Measurements from ENCODE around the gene UBAC2. TPM values are rescaled to one million over a fixed set of nuclear protein-coding genes. Genes with fewer than 3 reads are reported as not detected.

Gene UBAC2
- total and polyA plus RNA-seq, 4 experiments from 2014 or later, result 88.4 to 161 (median 101) TPM

- no peak overlapping the region for H3K27ac ChIP-seq (ENCODE audit: low read depth, low read length)
- ChIA-PET CTCF (ENCODE audit: partially characterized antibody) (interaction anchor here (0.8 to 23.6 kb wide), 3 partner anchors 16 to 74 kb away, joined by 3 to 567 read pairs (median 3); no protein-coding TSS in a partner anchor), POLR2A (ENCODE audit: partially characterized antibody) (interaction anchor here (0.9 to 1.1 kb wide), 2 partner anchors 35 to 76 kb away, joined by 3 read pairs; no protein-coding TSS in a partner anchor)
- H3K4me1 ChIP-seq (ENCODE audit: insufficient read depth, low read length), result peaks cover 36% of the 10 kb centered on the region
- Mint-ChIP-seq H3K27me3 (no peaks in the 10 kb centered on the region), H3K9me3 (no peaks in the 10 kb centered on the region), H3K4me1 (peaks cover 19 to 38% (median 28%) of the 10 kb centered on the region in 4 donors), H3K36me3 (no peaks in the 10 kb centered on the region), H3K4me3 (no peak overlapping the region), H3K27ac (no peak overlapping the region)
- H3K9me3 ChIP-seq (ENCODE audit: control insufficient read depth in 1 of 2, low read length in 2 of 2), result no peaks in the 10 kb centered on the region
- no peaks in the 10 kb centered on the region for H3K36me3 ChIP-seq (ENCODE audit: insufficient read depth, low read length)
- H3K4me3 ChIP-seq (ENCODE audit: low read length in 2 of 2), result no peak overlapping the region
- no peak for DNase-seq
- intact Hi-C loops (cut with micrococcal nuclease), result no loop called here
- no peaks in the 10 kb centered on the region for H3K27me3 ChIP-seq (ENCODE audit: insufficient read depth, low read length)
These were observed 7.5 kb upstream of the UBAC2 start for GRCh38 chr13:99193152-99193551.

- H3K9me3 Mint-ChIP-seq, result no peaks in the 10 kb centered on the region
- intact Hi-C loops (cut with micrococcal nuclease), result loop anchor here (1.0 to 2.0 kb wide), 2 partner anchors 70 to 240 kb away; no protein-coding TSS in a partner anchor
- Histone ChIP-seq H3K27me3 (ENCODE audit: insufficient read depth, low read length) (no peaks in the 10 kb centered on the region), H3K4me3 (ENCODE audit: low read length in 2 of 2) (no peak overlapping the region), H3K9me3 (ENCODE audit: control insufficient read depth in 1 of 2, low read length in 2 of 2) (no peaks in the 10 kb centered on the region), H3K36me3 (ENCODE audit: insufficient read depth, low read length) (no peaks in the 10 kb centered on the region), H3K4me1 (ENCODE audit: insufficient read depth, low read length) (peaks cover 35% of the 10 kb centered on the region), H3K27ac (ENCODE audit: low read depth, low read length) (no peak overlapping the region)
- ChIA-PET POLR2A (ENCODE audit: partially characterized antibody) (interaction anchor here (0.6 to 13.2 kb wide), 4 partner anchors 20 to 69 kb away, joined by 3 to 251 read pairs (median 8); partner anchors contain the start of gene GPR18), CTCF (ENCODE audit: partially characterized antibody) (interaction anchor here (0.8 to 14.9 kb wide), 8 partner anchors 10 to 111 kb away, joined by 3 to 325 read pairs (median 5); partner anchors contain the start of genes GPR18 and GPR183)
- H3K36me3 Mint-ChIP-seq, result peaks cover 4 to 8% of the 10 kb centered on the region in 2 donors
- H3K4me1 Mint-ChIP-seq, result peaks cover 20 to 40% (median 32%) of the 10 kb centered on the region in 4 donors
- peak overlapping the region in 1 of 8 donors; percentile 68 for H3K4me3 Mint-ChIP-seq
- H3K27me3 Mint-ChIP-seq, result no peaks in the 10 kb centered on the region
- H3K27ac Mint-ChIP-seq, result peak overlapping the region; percentile 26 to 85 (median 59)
- peak in 4 of 5 donors; percentile 48 to 56 (median 50) for DNase-seq
These were observed 4.1 kb upstream of the UBAC2 start for GRCh38 chr13:99196466-99197116.

GRCh38 chr13:99197117-99197651 lies 3.5 kb upstream of the UBAC2 start:
- peak overlapping the region in 2 of 8 donors; percentile 7 to 68 for H3K4me3 Mint-ChIP-seq
- Histone ChIP-seq H3K4me1 (ENCODE audit: insufficient read depth, low read length) (peaks cover 32% of the 10 kb centered on the region), H3K36me3 (ENCODE audit: insufficient read depth, low read length) (no peaks in the 10 kb centered on the region), H3K27me3 (ENCODE audit: insufficient read depth, low read length) (no peaks in the 10 kb centered on the region), H3K4me3 (ENCODE audit: low read length in 2 of 2) (no peak overlapping the region), H3K27ac (ENCODE audit: low read depth, low read length) (no peak overlapping the region), H3K9me3 (ENCODE audit: control insufficient read depth in 1 of 2, low read length in 2 of 2) (no peaks in the 10 kb centered on the region)
- peaks cover 18 to 40% (median 29%) of the 10 kb centered on the region in 4 donors for H3K4me1 Mint-ChIP-seq
- no peaks in the 10 kb centered on the region for H3K9me3 Mint-ChIP-seq
- ChIA-PET CTCF (ENCODE audit: partially characterized antibody) (interaction anchor here (0.8 to 14.9 kb wide), 10 partner anchors 10 to 110 kb away, joined by 3 to 325 read pairs (median 4); partner anchors contain the start of genes GPR18 and GPR183), POLR2A (ENCODE audit: partially characterized antibody) (interaction anchor here (0.6 to 13.2 kb wide), 5 partner anchors 20 to 68 kb away, joined by 3 to 251 read pairs (median 13); partner anchors contain the start of gene GPR18)
- peaks cover 4 to 9% of the 10 kb centered on the region in 2 donors for H3K36me3 Mint-ChIP-seq
- no peaks in the 10 kb centered on the region for H3K27me3 Mint-ChIP-seq
- peak overlapping the region; percentile 4 to 85 (median 72) for H3K27ac Mint-ChIP-seq
- intact Hi-C loops (cut with micrococcal nuclease), result loop anchor here (2.0 kb wide), 1 partner anchor 240 kb away; no protein-coding TSS in a partner anchor
- DNase-seq, result peak in 2 of 5 donors; percentile 30 to 49

- Mint-ChIP-seq H3K4me1 (peaks cover 39 to 61% (median 50%) of the 10 kb centered on the region in 4 donors), H3K36me3 (peaks cover 4 to 15% of the 10 kb centered on the region in 2 donors), H3K27me3 (no peaks in the 10 kb centered on the region), H3K27ac (peak overlapping the region; percentile 85 to 98 (median 97)), H3K9me3 (no peaks in the 10 kb centered on the region), H3K4me3 (peak overlapping the region; percentile 93 to 100 (median 99))
- Histone ChIP-seq H3K27ac (ENCODE audit: low read depth, low read length) (peak overlapping the region; percentile 97), H3K27me3 (ENCODE audit: insufficient read depth, low read length) (no peaks in the 10 kb centered on the region), H3K4me1 (ENCODE audit: insufficient read depth, low read length) (peaks cover 53% of the 10 kb centered on the region), H3K4me3 (ENCODE audit: low read length in 2 of 2) (peak overlapping the region; percentile 52 to 89), H3K36me3 (ENCODE audit: insufficient read depth, low read length) (no peaks in the 10 kb centered on the region), H3K9me3 (ENCODE audit: control insufficient read depth in 1 of 2, low read length in 2 of 2) (no peaks in the 10 kb centered on the region)
- POLR2A ChIA-PET (ENCODE audit: partially characterized antibody), result interaction anchor here (0.6 to 13.2 kb wide), 44 partner anchors 10 to 1765 kb away, joined by 3 to 251 read pairs (median 6); partner anchors contain the start of gene GPR18
- intact Hi-C loops (cut with micrococcal nuclease), result loop anchor here (1.0 to 5.0 kb wide), 8 partner anchors 16 to 407 kb away; partner anchors contain the start of genes CLYBL and GPR183
- DNase-seq, result peak in 1 of 5 donors; percentile 36
- CTCF ChIA-PET (ENCODE audit: partially characterized antibody), result interaction anchor here (0.7 to 14.9 kb wide), 12 partner anchors 15 to 187 kb away, joined by 3 to 325 read pairs (median 6); partner anchors contain the start of gene GPR18
These were observed 868 bp upstream of the UBAC2 start for GRCh38 chr13:99199541-99200431.

- peaks cover 74% of the 10 kb centered on the region for H3K4me1 ChIP-seq (ENCODE audit: insufficient read depth, low read length)
- no peaks in the 10 kb centered on the region for H3K27me3 ChIP-seq (ENCODE audit: insufficient read depth, low read length)
- no peak for DNase-seq
- H3K9me3 ChIP-seq (ENCODE audit: control insufficient read depth in 1 of 2, low read length in 2 of 2), result no peaks in the 10 kb centered on the region
- Mint-ChIP-seq H3K36me3 (peaks cover 13 to 45% of the 10 kb centered on the region in 2 donors), H3K4me1 (peaks cover 64 to 84% (median 74%) of the 10 kb centered on the region in 4 donors), H3K4me3 (peak overlapping the region; percentile 82 to 95 (median 87)), H3K27me3 (no peaks in the 10 kb centered on the region), H3K27ac (peak overlapping the region; percentile 89 to 99 (median 94)), H3K9me3 (no peaks in the 10 kb centered on the region)
- peak overlapping the region; percentile 46 for H3K27ac ChIP-seq (ENCODE audit: low read depth, low read length)
- intact Hi-C loops (cut with micrococcal nuclease), result loop anchor here (1.0 to 5.0 kb wide), 6 partner anchors 11 to 178 kb away; partner anchors contain the start of gene GPR183
- ChIA-PET POLR2A (ENCODE audit: partially characterized antibody) (interaction anchor here (0.8 to 13.2 kb wide), 19 partner anchors 13 to 216 kb away, joined by 3 to 251 read pairs (median 4); partner anchors contain the start of genes GPR18 and GPR183), CTCF (ENCODE audit: partially characterized antibody) (interaction anchor here (0.7 to 14.9 kb wide), 9 partner anchors 11 to 135 kb away, joined by 3 to 325 read pairs (median 20); partner anchors contain the start of gene GPR18)
- H3K36me3 ChIP-seq (ENCODE audit: insufficient read depth, low read length), result peaks cover 7% of the 10 kb centered on the region
- H3K4me3 ChIP-seq (ENCODE audit: low read length in 2 of 2), result peak overlapping the region in 1 of 2 donors; percentile 29
These were observed 3.2 kb downstream of the UBAC2 start for GRCh38 chr13:99203601-99204579.

Data from CD4-positive, alpha-beta memory T cell (primary cell).